Neural progenitor cell (in vitro differentiated cells): ENCODE measurements around the gene OBI1.
A peak's percentile ranks its signal among the peaks of the same experiment; 100 is the strongest.

Experiments
- CTCF ChIP-seq: fragments of 200-600 bp; sonication (generic); IDR thresholded peaks from 2 replicates; pipeline ENCODE4 v1.5.1; 2017; ENCODE audit warnings: antibody characterized with exemption, mild to moderate bottlenecking
- EZH2phosphoT487 ChIP-seq: fragments of 200-600 bp; sonication (generic); IDR thresholded peaks from 2 replicates; pipeline ENCODE4 v1.6.1; 2017; ENCODE audit warnings: antibody characterized with exemption

GRCh38 chr13:78601124-78601873 lies 57.7 kb downstream of the OBI1 start:
- TF ChIP-seq CTCF, result no peak
- peak; percentile 84 for TF ChIP-seq EZH2phosphoT487
